ENCODE data around the gene KIF26B.
"Not testable (repeated sequence)": the region's sequence is repeated elsewhere in the genome, so short reads cannot be mapped to it uniquely, and the experiment has no call there.

DNA sequence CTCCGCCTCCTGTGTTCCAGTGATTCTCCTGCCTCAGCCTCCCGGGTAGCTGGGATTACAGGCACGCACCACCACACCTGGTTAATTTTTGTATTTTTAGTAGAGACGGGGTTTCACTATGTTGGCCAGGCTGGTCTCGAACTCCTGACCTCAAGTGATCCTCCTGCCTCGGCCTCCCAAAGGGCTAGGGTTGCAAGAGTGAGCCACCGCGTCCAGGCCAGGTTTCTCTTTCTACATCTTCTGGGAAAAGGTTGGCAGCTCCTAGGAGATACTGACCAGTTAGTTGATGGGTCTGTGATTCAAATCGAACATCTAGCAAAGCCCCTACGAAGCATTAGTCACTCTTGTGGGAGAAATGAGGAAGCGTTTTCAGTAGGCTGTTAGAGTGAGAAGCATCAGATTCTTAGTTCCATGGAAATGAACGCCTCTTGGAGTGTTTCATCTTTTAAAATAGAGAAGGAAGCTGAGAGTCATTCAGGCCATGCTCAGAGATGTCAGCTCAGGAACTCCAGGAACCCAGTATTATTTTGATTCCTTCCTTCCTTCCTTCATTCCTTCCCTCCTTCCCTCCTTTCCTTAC is 204.4 kb downstream of the KIF26B start:
- not testable (repeated sequence) for TF ChIP-seq CTCF (IDR thresholded peaks at IDR 0.05; ENCODE audit: poor library complexity, severe bottlenecking); EP300 (conservative IDR thresholded peaks at IDR 0.05; ENCODE audit: poor library complexity, severe bottlenecking); EZH2 (IDR thresholded peaks at IDR 0.05; ENCODE audit: borderline replicate concordance, insufficient read depth, low read length, poor library complexity, severe bottlenecking)

Data from neural cell (in vitro differentiated cells).